Measurements from ENCODE around the gene KRT3.

DNA sequence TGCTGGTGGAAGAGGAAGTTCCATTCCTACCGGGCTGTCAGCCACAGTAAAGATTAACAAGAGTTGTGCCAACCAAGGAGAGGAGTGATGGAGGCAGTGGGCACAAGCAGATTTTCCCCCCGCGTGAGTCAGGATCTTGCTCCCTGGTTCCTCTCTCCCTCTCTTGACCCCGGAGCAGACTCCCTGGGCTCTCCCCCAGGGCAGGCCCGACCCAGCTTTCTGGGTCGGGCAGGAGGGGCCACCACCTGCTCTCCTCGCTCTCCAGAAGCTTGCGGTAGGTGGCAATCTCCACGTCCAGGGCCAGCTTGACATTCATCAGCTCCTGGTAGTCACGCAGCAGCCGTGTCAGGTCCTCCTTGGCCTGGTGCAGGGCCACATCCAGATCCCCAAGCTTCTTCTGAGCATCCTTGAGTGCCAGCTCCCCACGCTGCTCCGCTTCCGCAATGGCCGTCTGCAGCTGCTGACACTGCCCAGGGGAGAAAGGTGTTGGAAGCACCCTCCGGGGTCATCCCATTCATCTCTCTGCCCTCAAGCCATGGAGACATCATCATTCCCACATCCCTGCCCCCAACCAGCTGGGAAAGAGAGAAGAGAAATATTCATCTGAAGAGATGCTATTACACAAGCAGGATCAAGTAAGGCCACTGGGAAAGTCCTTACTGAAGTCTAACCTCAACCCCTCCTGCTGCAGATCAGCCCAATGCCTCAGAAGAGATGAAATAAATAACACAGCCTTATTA is 27.0 kb upstream of the KRT3 start:
- TF ChIP-seq CTCF (IDR thresholded peaks at IDR 0.05; ENCODE audit: insufficient read depth, low read depth, low read length) (no peak), EZH2 (IDR thresholded peaks at IDR 0.05; ENCODE audit: insufficient read depth, low read length) (no peak)

All from astrocyte (in vitro differentiated cells and primary cell).